ENCODE measurements around the gene FHL3. TPM values are rescaled to one million over a fixed set of nuclear protein-coding genes. Genes with fewer than 3 reads are reported as not detected.

Gene FHL3
- total and polyA plus RNA-seq, 2 donors (not counting 3 experiments of a cell fraction or from before 2014, with no cell fraction given) = 26.1 to 58.7 TPM

DNA sequence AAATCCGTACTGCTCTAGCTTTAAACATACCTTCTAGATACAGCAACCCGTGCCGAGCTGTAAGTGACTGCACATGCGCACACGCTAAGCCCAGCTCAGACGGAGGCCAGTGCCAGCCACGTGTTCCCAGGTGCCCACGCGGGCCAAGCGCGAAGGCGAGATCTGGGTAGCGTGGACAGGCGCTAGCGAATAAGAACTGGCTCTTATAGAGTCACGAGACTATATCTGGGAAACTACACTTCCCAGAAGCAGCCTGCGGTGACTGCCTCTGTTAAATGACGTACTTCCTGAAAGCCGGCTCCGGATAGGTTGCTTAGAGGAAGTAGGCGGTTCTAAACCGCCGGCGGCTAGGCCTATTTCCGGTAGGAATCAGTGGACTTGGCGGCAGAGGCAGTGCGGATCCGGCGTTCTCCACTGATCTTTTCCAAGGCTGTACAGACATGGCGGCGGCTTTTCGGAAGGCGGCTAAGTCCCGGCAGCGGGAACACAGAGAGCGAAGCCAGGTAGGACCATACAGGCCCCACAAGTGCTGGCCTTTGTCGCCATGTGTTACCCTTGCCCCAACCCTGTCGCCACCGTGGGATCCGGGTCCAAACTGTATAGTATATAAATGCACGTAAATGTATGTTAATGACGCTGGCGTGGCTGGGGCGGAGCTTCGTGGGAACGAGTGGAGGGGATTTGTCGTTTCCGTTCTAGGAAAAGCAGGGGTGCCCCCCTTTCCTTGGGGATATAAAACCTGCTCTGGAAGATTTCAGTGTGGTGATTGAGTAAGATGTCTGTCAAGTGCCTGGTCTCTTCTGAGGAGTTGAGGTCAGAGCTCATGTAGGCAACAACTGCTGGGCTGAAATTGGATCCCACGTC lies 7.3 kb upstream of the FHL3 start, which contains the start of gene UTP11:
Gene UTP11 (plus strand): TSS at position 372 of the 864 bp plus-strand sequence. CDS start 69 bp downstream, at position 441.
- H4K20me1 ChIP-seq (replicated peaks; ENCODE audit: control insufficient read depth, extremely low read depth, insufficient read depth, low read length) = no peaks in the 10 kb centered on the region
- dilution Hi-C loops (cut with MboI; ENCODE audit: extremely low pct_ligation_motif_present, low sequenced_read_pairs) (no loop called here), intact Hi-C loops (cut with micrococcal nuclease) (loop anchor here (1.0 to 10.0 kb wide), 4 partner anchors 12 to 438 kb away; partner anchors contain the start of gene SF3A3)
- peak within 1 kb of the TSS; percentile 27 to 81 (median 58) for H3K4me3 ChIP-seq (replicated peaks in 1 of 3; ENCODE audit: insufficient read depth in 1 of 3, low read depth in 1 of 3, low read length in 3 of 3)
- ChIA-PET POLR2A (interaction anchor here (0.6 to 1.7 kb wide), 2 partner anchors 9 to 12 kb away, joined by 3 to 14 read pairs; no protein-coding TSS in a partner anchor), CTCF (interaction anchor here (0.5 to 1.9 kb wide), 7 partner anchors 9 to 456 kb away, joined by 3 to 14 read pairs (median 4); partner anchors contain the start of genes DNALI1 and SF3A3)
- H3K4me2 ChIP-seq (ENCODE audit: insufficient read depth, low read length) = peak within 1 kb of the TSS; percentile 80
- H3K36me3 ChIP-seq (ENCODE audit: control insufficient read depth in 2 of 2, extremely low read depth in 1 of 2, insufficient read depth in 2 of 2, low read length in 2 of 2) = peaks cover 0 to under 1% of the 10 kb centered on the region in 2 experiments
- TSS peak; percentile 65 for BruUV-seq (replicated peaks)
- peak within 1 kb of the TSS; percentile 46 for H2AFZ ChIP-seq (ENCODE audit: low read depth, low read length)
- peak; percentile 88 for TF ChIP-seq POLR2AphosphoS5 (IDR thresholded peaks at IDR 0.05; ENCODE audit: insufficient read depth, low read depth, low read length)
- TF ChIP-seq, protein P1, sequence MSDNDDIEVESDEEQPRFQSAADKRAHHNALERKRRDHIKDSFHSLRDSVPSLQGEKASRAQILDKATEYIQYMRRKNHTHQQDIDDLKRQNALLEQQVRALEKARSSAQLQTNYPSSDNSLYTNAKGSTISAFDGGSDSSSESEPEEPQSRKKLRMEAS (IDR thresholded peaks at IDR 0.05; ENCODE audit: insufficient read depth, insufficient read length) = peak; percentile 100
- TF ChIP-seq, protein P2, sequence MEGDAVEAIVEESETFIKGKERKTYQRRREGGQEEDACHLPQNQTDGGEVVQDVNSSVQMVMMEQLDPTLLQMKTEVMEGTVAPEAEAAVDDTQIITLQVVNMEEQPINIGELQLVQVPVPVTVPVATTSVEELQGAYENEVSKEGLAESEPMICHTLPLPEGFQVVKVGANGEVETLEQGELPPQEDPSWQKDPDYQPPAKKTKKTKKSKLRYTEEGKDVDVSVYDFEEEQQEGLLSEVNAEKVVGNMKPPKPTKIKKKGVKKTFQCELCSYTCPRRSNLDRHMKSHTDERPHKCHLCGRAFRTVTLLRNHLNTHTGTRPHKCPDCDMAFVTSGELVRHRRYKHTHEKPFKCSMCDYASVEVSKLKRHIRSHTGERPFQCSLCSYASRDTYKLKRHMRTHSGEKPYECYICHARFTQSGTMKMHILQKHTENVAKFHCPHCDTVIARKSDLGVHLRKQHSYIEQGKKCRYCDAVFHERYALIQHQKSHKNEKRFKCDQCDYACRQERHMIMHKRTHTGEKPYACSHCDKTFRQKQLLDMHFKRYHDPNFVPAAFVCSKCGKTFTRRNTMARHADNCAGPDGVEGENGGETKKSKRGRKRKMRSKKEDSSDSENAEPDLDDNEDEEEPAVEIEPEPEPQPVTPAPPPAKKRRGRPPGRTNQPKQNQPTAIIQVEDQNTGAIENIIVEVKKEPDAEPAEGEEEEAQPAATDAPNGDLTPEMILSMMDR (IDR thresholded peaks at IDR 0.05; ENCODE audit: extremely low read depth in 1 of 2, insufficient read depth in 1 of 2, low read depth in 1 of 2, low read length in 2 of 2) = no peak
- peak; percentile 99 for TF ChIP-seq MYC (IDR thresholded peaks at IDR 0.05; ENCODE audit: low read depth, low read length)
- peak; percentile 36 for TF ChIP-seq JUN (IDR thresholded peaks at IDR 0.05; ENCODE audit: borderline replicate concordance, insufficient read depth, insufficient read length, low read depth)
- peak; percentile 90 for TF ChIP-seq POLR2A (IDR thresholded peaks at IDR 0.05; ENCODE audit: low read depth, low read length)
- no peaks in the 10 kb centered on the region for H3K9me1 ChIP-seq (replicated peaks; ENCODE audit: control insufficient read depth, extremely low read depth, insufficient read depth, low read length)
- H3K27ac ChIP-seq (ENCODE audit: insufficient read depth, low read depth, low read length) = peak within 1 kb of the TSS; percentile 85
- peaks cover 49% of the 10 kb centered on the region for H3K4me1 ChIP-seq (ENCODE audit: control insufficient read depth, extremely low read depth, insufficient read depth, low read length)
- H3K9me3 ChIP-seq (replicated peaks; ENCODE audit: control insufficient read depth, insufficient read depth, low read length) = no peaks in the 10 kb centered on the region
- no peaks in the 10 kb centered on the region for H3K27me3 ChIP-seq (ENCODE audit: control insufficient read depth in 2 of 2, insufficient read depth in 2 of 2, low read length in 2 of 2)
- peak within 1 kb of the TSS; percentile 93 for H3K9ac ChIP-seq (replicated peaks; ENCODE audit: extremely low read depth, insufficient read depth, low read length)
- peak; percentile 99 for DNase-seq (ENCODE audit: low read depth, low spot score)
- FAIRE-seq = peak; percentile 99
- peaks cover 39% of the 10 kb centered on the region for H3K79me2 ChIP-seq (ENCODE audit: control insufficient read depth, insufficient read depth, low read length)
